CD4-positive, alpha-beta T cell treated with Interleukin-12 subunit alpha and Interleukin-12 subunit beta, for 1 hour (primary cell): Measurements from ENCODE around the gene DCP1A.
"Not testable (repeated sequence)": the region's sequence is repeated elsewhere in the genome, so short reads cannot be mapped to it uniquely, and the experiment has no call there.

Experiments
- DNase-seq: peaks from one replicate; pipeline ENCODE4 v3.0.0-alpha.2; 2020

DCP1A gene

GRCh38 chr3:53261712-53262111 lies 85.6 kb downstream of the DCP1A start:
- no peak for DNase-seq

- no peak for DNase-seq
Observed at GRCh38 chr3:53260286-53260785, 87.0 kb downstream of the DCP1A start.

- no peak for DNase-seq
Observed at GRCh38 chr3:53259427-53260259, 87.7 kb downstream of the DCP1A start.

GRCh38 chr3:53258600-53259426 lies 88.5 kb downstream of the DCP1A start:
- no peak for DNase-seq

- no peak for DNase-seq
Observed at GRCh38 chr3:53257465-53257864, 89.9 kb downstream of the DCP1A start.

- DNase-seq, result no peak
Observed at GRCh38 chr3:53256704-53257055, 90.7 kb downstream of the DCP1A start.

- DNase-seq, result peak; percentile 87
Observed at GRCh38 chr3:53255775-53256703, 91.3 kb downstream of the DCP1A start, which contains the start of gene TKT. Gene TKT (minus strand): TSS chr3:53256022. CDS start chr3:53255942, 80 bp downstream.

- DNase-seq, result peak; percentile 36
Observed at GRCh38 chr3:53255423-53255774, 91.9 kb downstream of the DCP1A start.

- peak; percentile 55 for DNase-seq
Observed at GRCh38 chr3:53254509-53255422, 92.6 kb downstream of the DCP1A start.

GRCh38 chr3:53253707-53254508 lies 93.4 kb downstream of the DCP1A start:
- no peak for DNase-seq

- not testable (repeated sequence) for DNase-seq
Observed at GRCh38 chr3:53252947-53253322, 94.4 kb downstream of the DCP1A start.

GRCh38 chr3:53252096-53252946 lies 95.0 kb downstream of the DCP1A start:
- DNase-seq, result no peak

- DNase-seq, result no peak
Observed at GRCh38 chr3:53250881-53251605, 96.3 kb downstream of the DCP1A start.

- no peak for DNase-seq
Observed at GRCh38 chr3:53250453-53250852, 96.9 kb downstream of the DCP1A start.

GRCh38 chr3:53248161-53248560 lies 99.2 kb downstream of the DCP1A start:
- no peak for DNase-seq

- DNase-seq, result no peak
Observed at GRCh38 chr3:53247619-53248018, 99.7 kb downstream of the DCP1A start.

- DNase-seq, result no peak
Observed at GRCh38 chr3:53244271-53244670, 103.1 kb downstream of the DCP1A start.

- DNase-seq, result no peak
Observed at GRCh38 chr3:53243785-53244184, 103.6 kb downstream of the DCP1A start.

- DNase-seq, result no peak
Observed at GRCh38 chr3:53243165-53243564, 104.2 kb downstream of the DCP1A start.
